ENCODE data around the gene SLC25A19. TPM values are rescaled to one million over a fixed set of nuclear protein-coding genes. Genes with fewer than 3 reads are reported as not detected.

The SLC25A19 gene
- total and polyA plus RNA-seq, 2 experiments from 2014 or later = 6.2 to 6.7 TPM

DNA sequence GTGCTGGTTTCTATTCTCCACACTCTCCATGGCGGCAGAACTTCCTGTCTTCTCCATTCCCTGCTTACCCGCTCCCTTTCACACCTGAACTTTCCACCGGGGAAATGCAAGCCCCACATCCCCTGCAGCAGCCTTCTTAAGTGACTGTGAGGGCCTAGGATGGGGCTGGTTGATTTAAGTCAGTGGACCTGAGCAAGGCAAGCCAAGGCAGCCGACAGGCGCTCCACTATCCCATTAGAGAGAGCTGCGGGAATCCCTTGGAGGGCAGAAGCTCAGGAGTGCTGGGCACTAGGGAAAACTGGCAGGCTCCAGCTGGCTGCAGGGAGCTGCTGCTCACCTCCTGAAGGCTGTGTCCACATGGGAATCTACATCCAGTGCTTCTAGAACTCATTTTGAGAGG, 36.1 kb upstream of the SLC25A19 start:
- H2AFZ ChIP-seq = no peak overlapping the region
- no peak for DNase-seq
- WGBS, 2 experiments (ENCODE audit: low coverage in 1 of 2, low lambda C conversion rate in 2 of 2, missing lambda C conversion rate in 2 of 2) = 79 to 81% methylated on average over 6 of the region's 6 CpGs
- H3K9ac ChIP-seq = no peak overlapping the region
- peaks cover 61% of the 10 kb centered on the region for H3K79me2 ChIP-seq (ENCODE audit: insufficient read depth)
- no peak for TF ChIP-seq EZH2phosphoT487 (IDR thresholded peaks at IDR 0.05; ENCODE audit: insufficient read depth, low read depth)
- no peak for TF ChIP-seq EZH2 (IDR thresholded peaks at IDR 0.05; ENCODE audit: insufficient read depth, poor library complexity, severe bottlenecking)
- no peaks in the 10 kb centered on the region for H3K9me2 ChIP-seq (ENCODE audit: insufficient read depth)
- in situ Hi-C loops (cut with MboI) = no loop called here
- peaks cover 8% of the 10 kb centered on the region; the same call in 1 of the 2 replicates for H3K36me3 ChIP-seq (ENCODE audit: low read depth)
- H4K20me1 ChIP-seq (ENCODE audit: insufficient read depth) = no peaks in the 10 kb centered on the region
- H3K9me3 ChIP-seq (ENCODE audit: low read depth) = no peaks in the 10 kb centered on the region
- no peak overlapping the region for H3K4me3 ChIP-seq
- H3K27me3 ChIP-seq (replicated peaks; ENCODE audit: insufficient read depth) = no peaks in the 10 kb centered on the region
- no peak overlapping the region for H3K27ac ChIP-seq
- no peak overlapping the region for H3K4me2 ChIP-seq (ENCODE audit: unreplicated experiment)
- H3K4me1 ChIP-seq (ENCODE audit: insufficient read depth) = peaks cover 17% of the 10 kb centered on the region
- H3F3A ChIP-seq (ENCODE audit: insufficient read depth) = 0 out of 2 replicates have a peak, but pooled peaks cover 4% of the 10 kb centered on the region

DNA sequence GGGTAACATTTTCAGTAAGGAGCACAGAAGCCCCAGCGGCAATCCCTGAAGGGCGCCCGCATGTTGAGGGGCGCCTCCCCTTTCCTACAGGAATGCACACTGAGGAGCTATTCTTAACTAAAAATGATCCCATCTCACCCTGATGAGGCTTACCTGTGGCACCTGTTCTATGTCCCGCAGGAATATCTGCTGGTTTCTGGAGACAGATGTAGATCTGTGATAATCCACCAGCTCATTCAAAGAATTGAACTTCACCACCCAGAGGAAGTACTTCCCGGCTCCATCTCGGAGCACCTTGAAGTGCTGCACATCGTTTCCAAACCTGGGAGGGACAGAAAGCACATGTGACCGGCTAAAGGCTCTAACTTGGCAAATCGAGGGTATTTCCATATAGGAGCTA, 32.3 kb upstream of the SLC25A19 start:
- Histone ChIP-seq H3K27me3 (replicated peaks; ENCODE audit: insufficient read depth) (no peaks in the 10 kb centered on the region), H3K27ac (no peak overlapping the region), H3K9me2 (ENCODE audit: insufficient read depth) (no peaks in the 10 kb centered on the region), H3K9ac (no peak overlapping the region), H3F3A (ENCODE audit: insufficient read depth) (0 out of 2 replicates have a peak, but pooled peaks cover 11% of the 10 kb centered on the region), H3K9me3 (ENCODE audit: low read depth) (no peaks in the 10 kb centered on the region), H3K36me3 (ENCODE audit: low read depth) (peaks cover 14% of the 10 kb centered on the region; the same call in 1 of the 2 replicates), H3K4me3 (no peak overlapping the region), H3K79me2 (ENCODE audit: insufficient read depth) (peaks cover 25% of the 10 kb centered on the region), H4K20me1 (ENCODE audit: insufficient read depth) (no peaks in the 10 kb centered on the region), H3K4me1 (ENCODE audit: insufficient read depth) (peaks cover 18% of the 10 kb centered on the region), H3K4me2 (ENCODE audit: unreplicated experiment) (no peak overlapping the region), H2AFZ (no peak overlapping the region)
- TF ChIP-seq EZH2 (IDR thresholded peaks at IDR 0.05; ENCODE audit: insufficient read depth, poor library complexity, severe bottlenecking) (no peak), EZH2phosphoT487 (IDR thresholded peaks at IDR 0.05; ENCODE audit: insufficient read depth, low read depth) (no peak)
- in situ Hi-C loops (cut with MboI) = no loop called here
- DNase-seq = no peak
- WGBS, 2 experiments (ENCODE audit: low coverage in 1 of 2, low lambda C conversion rate in 2 of 2, missing lambda C conversion rate in 2 of 2) = 81 to 84% methylated on average over 10 of the region's 10 CpGs

DNA sequence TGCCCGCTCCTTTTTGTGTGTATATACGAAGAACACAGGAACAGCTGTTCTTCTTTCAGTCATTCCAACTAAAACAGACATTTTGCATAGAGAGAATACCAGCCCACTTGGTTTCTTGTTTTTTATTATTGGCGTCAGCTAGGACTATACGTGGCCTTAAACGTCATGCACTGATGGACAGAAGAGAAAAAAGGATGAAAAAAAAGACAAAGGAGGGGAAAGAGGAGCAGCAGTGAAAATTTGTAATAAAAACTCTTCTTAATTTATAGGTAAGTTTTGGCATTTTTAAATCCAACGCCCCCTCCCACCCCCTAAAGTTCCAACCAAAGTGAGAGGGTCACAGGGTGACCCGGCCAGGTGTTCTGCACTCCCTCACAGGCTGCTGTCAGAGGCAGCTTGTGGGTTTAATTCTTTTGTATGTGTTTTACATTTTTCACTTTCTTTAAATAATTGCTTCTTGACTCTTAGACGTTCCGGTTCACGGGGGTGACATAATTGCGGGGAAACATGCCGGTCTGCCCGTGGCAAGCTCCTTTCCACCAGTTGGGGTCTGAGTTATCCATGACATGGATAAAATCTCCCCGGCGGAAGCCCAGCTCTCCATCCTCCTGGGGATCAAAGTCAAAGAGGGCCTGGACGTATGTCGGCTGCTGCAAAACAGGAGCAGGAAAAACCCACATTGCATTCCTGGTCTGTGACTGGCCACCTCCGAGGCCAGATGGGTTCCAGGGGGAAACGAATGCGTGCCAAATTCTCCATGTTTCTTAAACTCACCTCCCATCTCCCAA, 30.9 kb upstream of the SLC25A19 start:
- Histone ChIP-seq H3K79me2 (ENCODE audit: insufficient read depth) (peaks cover 12% of the 10 kb centered on the region), H3K4me3 (no peak overlapping the region), H3K9me2 (ENCODE audit: insufficient read depth) (no peaks in the 10 kb centered on the region), H3K4me1 (ENCODE audit: insufficient read depth) (peaks cover 8% of the 10 kb centered on the region; the same call in 1 of the 2 replicates), H2AFZ (no peak overlapping the region), H3K27ac (no peak overlapping the region), H3K9me3 (ENCODE audit: low read depth) (no peaks in the 10 kb centered on the region), H3K9ac (no peak overlapping the region), H4K20me1 (ENCODE audit: insufficient read depth) (no peaks in the 10 kb centered on the region), H3F3A (ENCODE audit: insufficient read depth) (0 out of 2 replicates have a peak, but pooled peaks cover 8% of the 10 kb centered on the region), H3K36me3 (ENCODE audit: low read depth) (peaks cover 14% of the 10 kb centered on the region; the same call in 1 of the 2 replicates), H3K4me2 (ENCODE audit: unreplicated experiment) (no peak overlapping the region), H3K27me3 (replicated peaks; ENCODE audit: insufficient read depth) (no peaks in the 10 kb centered on the region)
- TF ChIP-seq EZH2phosphoT487 (IDR thresholded peaks at IDR 0.05; ENCODE audit: insufficient read depth, low read depth) (no peak), EZH2 (IDR thresholded peaks at IDR 0.05; ENCODE audit: insufficient read depth, poor library complexity, severe bottlenecking) (no peak)
- peak; percentile 60 for DNase-seq
- in situ Hi-C loops (cut with MboI) = no loop called here
- WGBS, 2 experiments (ENCODE audit: low coverage in 1 of 2, low lambda C conversion rate in 2 of 2, missing lambda C conversion rate in 2 of 2) = 63 to 64% methylated on average over 20 of the region's 20 CpGs

DNA sequence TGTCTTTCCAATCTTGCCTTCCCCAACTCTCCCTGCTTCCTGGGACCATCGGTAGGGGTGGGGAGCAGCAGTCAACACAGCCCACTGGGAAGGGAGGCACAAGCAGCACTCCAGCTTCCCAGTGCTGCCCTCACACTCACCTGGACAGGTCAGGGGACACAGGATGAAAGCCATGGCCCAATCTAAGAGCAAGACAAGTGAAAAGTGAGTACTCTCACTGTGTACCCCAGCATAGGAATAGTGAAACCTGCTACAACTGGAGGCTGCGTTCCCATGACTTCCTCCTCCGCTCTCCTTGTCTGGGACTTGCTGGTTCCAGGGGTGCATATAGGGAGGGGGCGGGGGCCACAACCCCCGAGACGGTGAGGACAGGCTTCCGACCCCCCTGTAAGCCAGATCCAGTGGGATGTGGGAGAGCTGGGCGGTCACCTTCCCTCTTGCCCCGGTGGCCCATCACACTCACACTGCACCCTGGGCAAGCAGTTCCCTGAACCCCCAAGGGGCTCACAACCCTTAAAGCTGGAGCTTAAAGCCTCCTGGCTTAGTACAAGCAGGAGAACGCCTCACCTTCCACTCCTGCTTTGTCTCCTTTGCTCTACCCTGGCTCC, 29.5 kb upstream of the SLC25A19 start:
- H3K9me3 ChIP-seq (ENCODE audit: low read depth) = no peaks in the 10 kb centered on the region
- H3K4me2 ChIP-seq (ENCODE audit: unreplicated experiment) = no peak overlapping the region
- H2AFZ ChIP-seq = no peak overlapping the region
- H3K4me1 ChIP-seq (ENCODE audit: insufficient read depth) = peaks cover 8% of the 10 kb centered on the region; the same call in 1 of the 2 replicates
- H3K27me3 ChIP-seq (replicated peaks; ENCODE audit: insufficient read depth) = no peaks in the 10 kb centered on the region
- H3K9me2 ChIP-seq (ENCODE audit: insufficient read depth) = no peaks in the 10 kb centered on the region
- in situ Hi-C loops (cut with MboI) = no loop called here
- H3F3A ChIP-seq (ENCODE audit: insufficient read depth) = 0 out of 2 replicates have a peak, but pooled peaks cover 8% of the 10 kb centered on the region
- H3K4me3 ChIP-seq = no peak overlapping the region
- TF ChIP-seq EZH2phosphoT487 (IDR thresholded peaks at IDR 0.05; ENCODE audit: insufficient read depth, low read depth) = no peak
- TF ChIP-seq EZH2 (IDR thresholded peaks at IDR 0.05; ENCODE audit: insufficient read depth, poor library complexity, severe bottlenecking) = no peak
- 82 to 87% methylated on average over 8 to 9 of the region's 10 CpGs for WGBS, 2 experiments (ENCODE audit: low coverage in 1 of 2, low lambda C conversion rate in 2 of 2, missing lambda C conversion rate in 2 of 2)
- DNase-seq = no peak
- peaks cover 14% of the 10 kb centered on the region; the same call in 1 of the 2 replicates for H3K36me3 ChIP-seq (ENCODE audit: low read depth)
- no peaks in the 10 kb centered on the region for H4K20me1 ChIP-seq (ENCODE audit: insufficient read depth)
- H3K27ac ChIP-seq = no peak overlapping the region
- 0 out of 2 replicates have a peak, but pooled peaks cover 9% of the 10 kb centered on the region for H3K79me2 ChIP-seq (ENCODE audit: insufficient read depth)
- no peak overlapping the region for H3K9ac ChIP-seq
